Adipose tissue (tissue), 3 donors: ENCODE results near the gene TRAPPC3. TPM values are rescaled to one million over a fixed set of nuclear protein-coding genes. Genes with fewer than 3 reads are reported as not detected.

Experiments used
- H3K27ac ChIP-seq: one replicate; pipeline ENCODE4 v1.5.1; 2013; ENCODE audit warnings: low read depth, low read length
- WGBS, 3 donors: extraction: QIAGEN DNeasy Blood & Tissue Kit; methylation state at CpG; one replicate each; pipeline ENCODE4 v1.1.7; 2013; 5-methylcytosine and 5-hydroxymethylcytosine counted together
- polyA plus RNA-seq, 3 donors: library from polyadenylated mRNA; stranded (reverse); fragments of 200-250 nt; gene quantifications; one replicate each; pipeline ENCODE4 v1.2.3, GENCODE V29; 2013
- donor health status: healthy with polysubstance abuse.
- donor health status: Bipolar disorder and iron deficiency.
- donor health status: healthy.

TRAPPC3 gene
- polyA plus RNA-seq, 3 donors, result 37.1 to 69.2 (median 58.5) TPM

DNA sequence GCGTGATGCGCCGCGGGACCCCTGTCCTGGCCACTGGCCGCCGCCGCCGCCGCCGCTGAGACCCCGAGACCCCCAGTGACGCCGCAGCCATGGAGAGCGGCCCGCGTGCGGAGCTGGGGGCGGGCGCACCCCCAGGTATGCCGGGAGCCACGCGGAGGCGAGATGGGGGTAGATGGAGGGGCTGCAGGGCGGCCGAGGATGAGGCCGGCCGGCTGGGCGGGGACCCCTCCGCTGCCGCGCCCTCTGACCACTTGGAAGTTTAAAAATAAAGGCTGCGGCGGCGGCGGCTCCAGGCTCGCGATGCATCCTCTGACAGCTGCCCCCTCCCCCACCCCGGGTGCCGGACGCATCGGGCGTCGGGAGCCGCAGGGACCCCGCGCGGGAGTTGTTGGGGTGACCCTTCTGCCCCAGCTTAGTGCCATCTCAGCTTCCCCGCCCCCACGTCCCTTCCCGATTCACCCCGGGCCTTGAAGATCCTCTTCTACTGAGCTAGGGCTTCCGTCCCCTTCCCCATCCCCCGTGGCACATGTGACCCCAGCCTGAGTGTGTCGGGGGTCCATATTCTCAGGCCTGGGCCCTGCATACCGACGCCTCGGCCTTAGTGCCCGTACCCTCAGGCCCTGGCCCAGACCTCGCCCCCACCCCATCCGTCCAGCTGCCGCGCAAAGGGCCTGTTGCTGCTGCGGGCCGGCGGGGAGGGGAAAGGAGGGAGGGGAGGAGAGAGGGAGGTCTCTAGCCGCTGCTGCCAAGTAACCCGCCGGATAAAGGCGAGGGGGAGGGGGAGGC lies 7.2 kb upstream of the TRAPPC3 start:
- 0 to 1% (median 1%) methylated on average over 42 to 69 of the region's 69 CpGs for WGBS, 3 donors
- peak overlapping the region; percentile 97 for H3K27ac ChIP-seq

DNA sequence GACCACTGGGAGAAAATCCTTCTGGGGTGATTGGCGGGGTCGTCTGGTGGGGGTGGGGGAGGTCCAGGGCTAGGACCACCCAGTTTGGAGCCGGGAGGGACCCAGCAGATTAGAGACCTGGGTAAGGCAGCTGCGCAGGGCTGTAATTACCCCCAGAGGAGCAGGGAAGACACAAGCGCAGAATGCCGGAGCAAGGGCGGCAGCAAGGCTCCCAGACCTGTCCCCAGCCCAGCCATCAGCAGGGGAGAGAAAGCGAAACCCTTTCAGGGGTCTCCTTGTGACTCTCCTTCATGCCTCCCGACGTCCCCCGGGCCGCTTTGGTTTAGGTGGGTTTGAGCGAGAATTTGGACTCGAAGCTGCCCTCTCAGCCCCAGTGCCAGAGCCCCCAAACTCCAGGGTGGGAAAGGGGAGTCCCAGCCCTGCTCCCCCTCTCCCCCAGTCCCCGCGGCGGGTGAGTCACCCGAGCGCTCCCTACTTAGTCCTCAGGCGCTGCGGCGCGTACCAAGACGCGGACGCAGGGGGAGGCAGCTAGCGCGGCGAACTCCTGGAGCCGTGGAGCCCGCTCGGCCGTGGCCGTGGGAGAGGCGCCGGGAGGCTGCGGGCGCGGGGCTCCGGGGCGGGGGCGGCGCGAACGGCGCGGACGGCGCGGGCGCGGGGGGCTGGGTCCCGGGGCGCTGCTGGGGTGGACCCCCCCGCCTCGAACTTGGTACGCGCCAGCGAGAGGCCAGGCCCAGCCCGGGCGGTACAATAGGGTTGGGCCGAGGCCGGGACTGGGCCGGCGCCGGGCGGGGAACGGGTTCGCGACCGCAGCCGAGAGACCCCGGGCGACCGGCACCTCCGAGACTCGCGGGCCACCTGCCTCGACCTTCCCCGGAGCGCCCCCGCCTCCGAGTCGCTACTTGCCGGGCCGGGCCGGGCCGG lies 6.4 kb upstream of the TRAPPC3 start, which contains the start of gene MAP7D1:
TSS of gene MAP7D1 (plus strand) at position 753 of the 921 bp plus-strand sequence. CDS start 258 bp downstream, outside the sequence.
- peak within 1 kb of the TSS; percentile 97 for H3K27ac ChIP-seq
- WGBS, 3 donors, result 0 to 1% (median 1%) methylated on average over 62 to 88 of the region's 88 CpGs

DNA sequence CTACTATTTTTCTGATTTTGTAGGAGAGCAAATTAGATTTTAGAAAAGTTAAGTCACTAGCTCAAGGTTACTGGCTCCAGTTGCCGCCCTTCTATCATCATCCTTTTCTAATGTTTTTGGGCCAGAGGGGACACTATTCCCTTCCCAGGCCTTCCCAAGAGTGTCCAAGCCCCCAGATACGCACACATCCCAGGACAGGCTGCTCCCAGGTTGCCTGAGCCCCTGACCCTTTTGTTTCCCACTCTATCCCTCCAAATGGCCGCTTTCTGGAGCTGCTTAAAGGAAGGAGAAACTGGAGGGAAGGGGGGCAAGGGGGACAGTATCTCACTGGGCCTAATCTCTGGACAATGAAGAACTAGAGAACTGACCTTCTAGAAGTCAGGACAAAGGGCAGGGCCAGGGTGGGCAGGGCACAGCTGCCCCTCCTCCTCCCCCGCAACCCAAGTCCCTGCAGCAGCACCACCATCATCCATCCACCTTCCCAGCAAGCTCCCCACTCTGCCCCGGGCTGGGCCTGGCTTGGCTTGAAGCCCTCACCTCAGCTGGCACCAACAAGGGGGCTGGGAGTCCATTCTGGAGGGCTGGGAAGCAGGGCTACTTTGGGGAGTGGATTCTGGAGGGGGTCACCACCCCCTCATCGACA lies 5.6 kb upstream of the TRAPPC3 start:
- WGBS, 3 donors, result 51 to 54% (median 52%) methylated on average over 5 of the region's 6 CpGs
- peak overlapping the region; percentile 97 for H3K27ac ChIP-seq

DNA sequence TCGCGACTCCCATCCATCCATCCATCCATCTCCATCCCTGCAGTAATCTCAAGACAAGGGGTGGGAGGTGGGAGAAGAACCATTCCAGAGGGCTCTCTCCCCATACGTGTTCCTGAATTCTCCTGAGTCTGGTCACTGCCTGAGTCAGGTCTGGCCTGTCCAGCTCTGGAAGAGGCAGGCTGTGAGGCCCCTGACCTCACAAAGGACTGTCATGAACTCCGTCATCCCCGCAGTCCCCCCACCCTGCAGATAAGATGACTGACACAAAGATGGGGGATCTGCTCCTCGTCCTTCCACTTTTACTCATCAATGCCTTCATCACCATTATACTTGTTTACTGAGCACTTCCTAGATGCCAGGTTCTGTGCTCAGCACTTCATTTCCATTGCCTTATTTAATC lies 5.0 kb upstream of the TRAPPC3 start:
- no peak overlapping the region for H3K27ac ChIP-seq
- 88 to 95% (median 90%) methylated on average over 6 of the region's 6 CpGs for WGBS, 3 donors

DNA sequence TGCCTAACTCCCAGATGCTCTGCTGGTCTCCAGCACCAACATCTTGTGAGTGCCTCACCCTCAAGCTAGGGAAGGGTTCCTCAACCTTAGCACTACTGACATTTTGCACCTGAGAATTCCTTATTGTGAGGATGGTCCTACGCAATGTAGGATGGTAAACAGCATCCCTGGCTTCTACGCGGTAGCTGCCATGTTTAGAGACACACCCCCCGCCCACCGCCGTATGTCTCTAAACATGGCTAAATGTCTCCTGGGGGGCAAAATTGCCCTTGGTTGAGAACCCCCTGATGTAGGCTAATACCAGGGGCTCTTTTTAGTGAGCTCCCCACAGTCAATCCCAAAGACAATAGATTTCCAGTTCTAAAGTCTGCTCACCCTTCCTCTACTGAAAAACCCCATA lies 4.2 kb upstream of the TRAPPC3 start:
- 94 to 97% (median 97%) methylated on average over 6 of the region's 6 CpGs for whole genome bisulfite sequencing, 3 donors
- no peak overlapping the region for H3K27ac ChIP-seq

DNA sequence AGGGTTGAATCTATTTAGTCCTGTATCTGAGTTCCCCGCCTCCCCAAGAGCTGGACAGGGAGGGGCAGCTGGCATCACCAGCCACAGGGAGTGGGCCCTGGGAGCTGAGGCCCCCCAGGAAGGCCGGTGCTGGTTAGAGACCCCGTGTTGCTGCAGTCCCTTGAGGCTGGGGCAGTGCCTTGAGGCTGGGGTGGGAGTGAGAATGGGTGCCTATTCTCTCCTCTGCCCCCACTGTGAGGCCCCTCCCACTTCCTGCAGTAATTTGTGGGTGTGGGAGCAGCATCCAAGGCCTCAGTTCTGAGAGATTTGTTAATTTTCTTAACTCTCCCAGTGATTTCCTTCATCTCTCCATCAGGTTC lies 2.5 kb upstream of the TRAPPC3 start:
- 44 to 63% (median 52%) methylated on average over 3 of the region's 3 CpGs for WGBS, 3 donors

DNA sequence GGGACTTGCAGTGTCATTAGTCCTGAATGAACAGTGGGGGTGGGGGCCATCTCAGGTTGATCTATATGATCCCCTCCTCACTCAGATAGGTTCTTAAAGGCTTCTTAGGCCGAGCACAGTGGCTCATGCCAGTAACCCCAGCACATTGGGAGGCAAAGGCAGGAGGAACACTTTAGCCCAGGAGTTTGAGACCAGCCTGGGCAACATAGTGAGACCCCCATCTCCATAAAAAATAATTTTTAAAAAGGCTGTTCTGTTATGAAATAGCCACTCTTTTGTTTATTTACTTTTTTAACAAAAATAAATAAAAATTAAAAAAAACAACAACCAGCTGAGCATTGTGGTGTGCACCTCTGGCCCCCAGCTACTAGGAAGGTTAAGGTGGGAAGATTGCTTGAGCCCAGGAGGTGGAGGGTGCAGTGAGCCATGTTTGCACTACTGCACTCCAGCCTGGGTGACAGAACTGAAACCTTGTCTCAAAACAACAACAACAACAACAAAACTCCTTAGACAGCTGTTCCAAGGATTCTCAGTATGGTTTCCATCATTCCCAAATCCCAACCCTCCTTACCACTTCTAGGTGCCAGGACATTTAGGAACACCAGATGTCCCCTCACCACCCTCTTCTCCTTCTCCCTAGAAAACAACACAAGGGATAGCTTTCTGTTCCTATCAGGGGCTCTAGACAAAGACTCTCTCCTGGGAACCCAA lies 2.0 kb upstream of the TRAPPC3 start:
- 18 to 36% (median 35%) methylated on average over 1 of the region's 1 CpG for WGBS, 3 donors
- H3K27ac ChIP-seq, result peak overlapping the region; percentile 96

More for the DNA sequence above, 2.5 kb upstream of the TRAPPC3 start:
- no peak overlapping the region for H3K27ac ChIP-seq

DNA sequence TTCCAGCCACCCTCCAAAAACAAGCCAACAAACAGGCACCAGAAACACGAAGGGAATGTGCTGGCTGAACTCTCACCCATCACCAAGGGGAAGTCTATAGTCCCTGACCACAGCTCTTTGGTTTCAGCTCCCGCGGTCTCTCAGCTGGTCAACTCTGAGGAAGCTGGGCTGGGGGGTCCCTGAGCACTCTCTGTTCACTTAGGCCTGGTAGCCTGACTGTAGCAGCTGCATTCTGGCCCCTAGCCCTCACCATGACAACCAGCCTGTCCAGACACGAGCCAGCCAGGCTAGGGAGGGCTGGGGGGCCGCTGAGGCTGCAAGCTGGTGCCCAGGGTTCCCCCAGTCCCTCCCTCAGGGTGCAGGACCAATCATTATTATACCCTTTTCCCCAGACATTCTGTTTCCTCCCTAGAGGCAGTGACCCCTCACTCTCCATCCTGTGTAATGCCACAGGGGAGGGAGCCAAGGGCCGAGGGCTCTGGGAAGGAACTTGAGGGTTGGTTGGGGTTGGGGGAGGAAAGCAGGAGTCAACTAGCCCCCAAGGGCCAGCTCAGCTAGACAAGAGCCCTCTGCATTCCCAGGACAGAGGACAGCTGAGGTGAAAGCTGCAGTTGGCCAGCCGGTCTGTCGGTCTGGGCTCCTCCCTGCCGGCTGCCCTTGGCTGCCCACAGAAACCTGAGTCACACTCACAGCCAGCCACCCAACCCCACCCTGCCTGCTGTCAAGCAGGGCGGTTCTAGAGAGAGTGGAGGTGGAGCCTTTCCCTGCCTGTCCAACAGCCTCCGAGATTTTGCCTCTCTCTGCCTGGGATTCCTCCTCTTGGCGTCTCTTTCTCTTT lies 1.2 kb upstream of the TRAPPC3 start:
- 8 to 15% (median 10%) methylated on average over 12 of the region's 12 CpGs for WGBS, 3 donors
- peak overlapping the region; percentile 96 for H3K27ac ChIP-seq

DNA sequence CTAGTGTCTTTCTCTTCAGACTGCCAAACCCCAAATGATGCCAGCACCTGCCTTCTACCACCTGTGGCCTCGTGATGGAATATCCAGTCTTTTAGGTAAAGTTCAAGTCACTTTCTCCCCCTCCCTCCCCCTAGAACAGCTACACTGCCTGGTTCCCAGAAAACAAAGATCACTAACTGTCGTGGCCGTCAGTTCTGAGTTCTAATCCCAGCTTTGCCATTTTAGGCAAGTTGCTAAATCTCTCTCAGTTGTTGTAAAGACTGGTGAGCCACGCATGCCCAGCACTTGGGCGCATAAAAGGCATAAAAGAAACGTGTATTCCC lies 648 bp upstream of the TRAPPC3 start:
- peak overlapping the region; percentile 96 for H3K27ac ChIP-seq
- WGBS, 3 donors, result 23 to 41% (median 30%) methylated on average over 6 of the region's 6 CpGs

DNA sequence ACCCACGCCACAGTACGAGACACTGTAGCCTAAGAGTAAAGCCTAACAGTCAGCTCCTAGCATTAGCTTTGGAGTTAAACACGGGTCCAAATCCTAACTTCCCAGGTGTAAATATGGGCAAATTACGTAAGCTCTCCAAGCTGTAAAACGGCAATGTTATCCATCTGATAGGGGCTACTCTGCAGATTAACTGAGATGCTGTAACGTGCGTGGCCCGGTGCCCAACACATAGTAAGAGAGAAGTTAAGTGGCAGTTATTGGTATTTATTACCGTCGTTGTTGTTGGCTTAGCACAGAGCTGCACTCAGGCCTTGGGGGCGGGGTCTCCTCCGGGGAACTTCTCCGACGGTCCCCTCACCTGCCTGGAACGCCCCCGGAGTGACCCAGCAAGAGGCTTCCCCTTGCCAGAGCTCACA lies 457 bp downstream of the TRAPPC3 start:
- H3K27ac ChIP-seq, result no peak overlapping the region
- WGBS, 3 donors, result 2% methylated on average over 16 of the region's 16 CpGs

DNA sequence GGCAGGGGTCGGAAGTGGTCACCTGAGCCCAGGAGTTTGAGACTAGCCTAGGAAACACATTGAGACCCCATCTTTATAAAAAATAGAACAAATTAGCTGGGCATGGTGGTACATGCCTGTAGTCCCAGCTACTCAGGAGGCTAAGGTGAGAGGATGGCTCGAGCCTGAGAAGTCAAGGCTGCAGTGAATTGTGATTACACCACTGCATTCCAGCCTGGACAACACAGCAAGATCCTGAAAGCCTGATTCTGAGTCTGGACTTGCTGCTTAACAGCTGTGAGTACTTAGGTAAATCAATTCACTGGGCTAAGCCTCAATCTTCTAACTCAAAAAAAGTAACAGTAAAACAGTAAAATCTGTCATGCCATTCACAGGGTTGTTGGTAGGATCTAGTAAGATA lies 4.9 kb downstream of the TRAPPC3 start:
- 93 to 100% (median 94%) methylated on average over 2 of the region's 2 CpGs for WGBS, 3 donors
- no peak overlapping the region for H3K27ac ChIP-seq

DNA sequence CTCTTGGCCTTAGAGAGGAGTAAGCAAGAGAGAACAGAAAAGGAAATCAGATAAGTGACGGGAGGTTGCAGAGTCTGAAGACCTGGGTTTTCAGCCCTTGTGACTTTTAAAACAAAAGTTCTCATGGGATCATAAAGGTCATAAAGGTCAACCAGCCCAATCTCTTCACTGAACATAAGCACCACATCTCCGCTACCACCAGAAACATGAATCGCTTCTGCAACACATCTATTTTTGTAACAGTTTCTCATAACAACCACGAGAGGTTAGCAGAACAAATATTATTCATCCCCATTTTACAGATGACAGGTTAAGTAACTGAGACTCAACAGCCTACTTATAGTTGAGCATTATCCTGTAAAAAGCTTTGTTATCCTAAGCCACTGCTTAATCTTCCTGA lies 5.9 kb downstream of the TRAPPC3 start:
- H3K27ac ChIP-seq, result no peak overlapping the region
- WGBS, 3 donors, result 86 to 92% (median 89%) methylated on average over 4 of the region's 4 CpGs

DNA sequence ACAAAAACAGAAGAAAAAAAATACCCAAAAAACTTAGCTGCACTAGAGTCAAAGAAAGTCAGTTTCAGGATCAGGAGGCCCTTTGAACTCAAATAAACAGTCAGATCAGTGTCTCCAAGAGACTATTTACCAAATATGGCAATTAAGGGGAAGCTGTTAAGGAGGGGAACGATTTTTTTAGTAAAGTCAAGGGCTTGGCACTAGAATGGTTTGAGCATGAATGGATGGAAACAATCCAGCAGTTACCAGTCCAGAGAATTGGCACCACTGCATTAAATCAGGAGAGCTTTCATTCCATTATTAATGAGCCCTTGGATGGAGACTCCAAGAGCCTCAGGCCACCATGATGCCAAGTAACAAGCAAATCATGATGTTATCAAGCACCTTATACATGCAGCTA lies 7.2 kb downstream of the TRAPPC3 start:
- H3K27ac ChIP-seq, result no peak overlapping the region
- 12 to 16% (median 15%) methylated on average over 1 of the region's 1 CpG for WGBS, 3 donors

DNA sequence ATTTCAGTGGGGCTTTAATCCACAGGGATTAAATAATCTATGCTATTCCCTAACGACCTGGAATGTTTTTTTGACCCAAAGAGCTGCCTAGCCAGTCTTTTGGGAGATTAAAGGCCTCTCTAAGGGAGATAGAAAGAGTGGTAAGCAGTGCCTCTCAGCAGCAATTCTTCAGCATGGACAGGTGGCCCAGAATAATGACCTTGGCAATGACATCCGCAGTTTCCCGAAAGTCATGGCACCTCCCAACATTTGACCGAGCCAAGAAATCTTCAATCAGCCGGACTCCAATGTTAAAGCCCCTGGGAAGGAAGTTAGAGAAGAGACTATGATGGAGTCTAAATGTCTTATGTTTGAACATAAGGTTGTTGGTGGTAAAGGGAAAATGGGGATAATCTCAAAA lies 9.8 kb downstream of the TRAPPC3 start:
- H3K27ac ChIP-seq, result no peak overlapping the region
- WGBS, 3 donors, result 66 to 74% (median 68%) methylated on average over 5 of the region's 5 CpGs

DNA sequence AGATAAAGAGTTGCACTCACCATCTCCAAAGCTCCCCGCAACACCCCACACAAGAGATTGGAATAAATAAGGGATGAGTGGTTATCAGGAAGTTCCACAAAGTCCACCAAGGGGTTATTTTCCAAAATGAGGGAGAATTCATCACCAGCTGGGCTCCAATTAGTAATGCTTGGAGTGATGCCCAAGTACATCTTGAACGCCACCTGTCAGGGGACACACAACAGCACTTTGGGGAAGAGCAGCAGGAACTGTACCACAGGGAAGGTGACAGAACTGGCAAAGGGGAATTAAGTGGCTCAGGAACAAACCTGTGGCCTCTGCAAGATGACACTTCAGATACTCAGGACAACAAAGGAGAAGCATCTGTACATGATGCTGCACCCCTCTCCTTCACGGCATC lies 11.5 kb downstream of the TRAPPC3 start:
- no peak overlapping the region for H3K27ac ChIP-seq
- WGBS, 3 donors, result 84 to 95% (median 93%) methylated on average over 3 of the region's 3 CpGs

DNA sequence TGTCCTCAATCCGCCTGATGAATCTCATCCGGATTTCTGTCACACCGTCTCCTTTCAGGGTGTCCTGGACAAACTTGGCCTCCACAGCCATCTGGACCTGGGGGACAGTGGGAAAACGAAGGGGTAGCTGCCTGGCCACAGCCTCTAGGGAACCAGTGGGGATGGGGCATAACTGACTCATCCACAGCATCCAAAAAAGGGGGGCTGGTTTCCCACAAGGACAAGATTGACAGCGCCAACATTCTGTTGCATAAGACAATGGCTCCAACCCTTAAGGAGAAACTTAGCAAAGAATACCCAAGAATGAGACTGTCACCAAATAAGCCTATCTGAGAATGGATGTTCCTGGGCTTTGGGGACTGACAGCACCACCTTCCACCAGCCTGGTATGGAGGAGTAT lies 12.1 kb downstream of the TRAPPC3 start:
- H3K27ac ChIP-seq, result no peak overlapping the region
- 72 to 80% (median 78%) methylated on average over 5 of the region's 5 CpGs for WGBS, 3 donors

DNA sequence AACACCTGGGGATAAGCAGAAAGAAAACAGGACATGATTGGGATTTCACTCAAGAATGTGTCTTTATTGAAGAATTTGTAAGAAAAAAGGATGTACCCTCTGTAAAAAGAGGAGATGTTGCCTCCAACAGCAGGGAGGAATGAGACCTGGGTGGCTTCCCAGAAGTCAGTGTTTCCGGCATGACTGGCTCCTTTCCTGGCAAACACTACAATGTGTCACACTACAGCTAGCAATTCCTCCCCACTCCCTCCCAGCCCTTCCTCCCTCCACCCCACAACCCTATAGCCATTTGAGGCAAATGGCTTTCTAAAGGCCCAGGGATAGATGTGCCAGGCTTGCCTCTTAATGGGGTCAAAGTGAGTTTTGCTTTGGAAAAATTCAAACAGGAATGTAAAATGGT lies 12.8 kb downstream of the TRAPPC3 start:
- H3K27ac ChIP-seq, result no peak overlapping the region
- 36 to 50% (median 49%) methylated on average over 1 of the region's 1 CpG for WGBS, 3 donors

DNA sequence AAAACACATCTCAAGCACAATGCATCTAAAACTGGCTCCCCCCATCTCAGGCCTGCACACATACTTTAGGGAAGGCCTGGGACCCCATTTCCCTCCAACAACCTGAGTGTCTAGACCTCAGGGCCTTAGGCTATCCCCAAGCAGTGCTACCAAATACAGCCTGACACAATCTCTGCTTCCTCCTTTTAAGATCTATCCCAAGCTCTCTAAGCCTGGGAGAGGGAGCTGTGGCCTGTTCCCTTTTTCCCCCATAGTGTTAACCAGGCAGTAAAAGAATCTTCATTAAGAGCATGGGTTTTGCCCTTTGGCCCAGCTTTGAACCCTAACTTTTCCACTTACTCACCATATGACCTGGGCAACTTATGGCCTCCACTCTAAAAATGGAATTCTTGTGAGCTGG lies 13.5 kb downstream of the TRAPPC3 start:
- H3K27ac ChIP-seq, result no peak overlapping the region
